Measurements from ENCODE around the gene COL16A1.

- TF ChIP-seq, protein P1, sequence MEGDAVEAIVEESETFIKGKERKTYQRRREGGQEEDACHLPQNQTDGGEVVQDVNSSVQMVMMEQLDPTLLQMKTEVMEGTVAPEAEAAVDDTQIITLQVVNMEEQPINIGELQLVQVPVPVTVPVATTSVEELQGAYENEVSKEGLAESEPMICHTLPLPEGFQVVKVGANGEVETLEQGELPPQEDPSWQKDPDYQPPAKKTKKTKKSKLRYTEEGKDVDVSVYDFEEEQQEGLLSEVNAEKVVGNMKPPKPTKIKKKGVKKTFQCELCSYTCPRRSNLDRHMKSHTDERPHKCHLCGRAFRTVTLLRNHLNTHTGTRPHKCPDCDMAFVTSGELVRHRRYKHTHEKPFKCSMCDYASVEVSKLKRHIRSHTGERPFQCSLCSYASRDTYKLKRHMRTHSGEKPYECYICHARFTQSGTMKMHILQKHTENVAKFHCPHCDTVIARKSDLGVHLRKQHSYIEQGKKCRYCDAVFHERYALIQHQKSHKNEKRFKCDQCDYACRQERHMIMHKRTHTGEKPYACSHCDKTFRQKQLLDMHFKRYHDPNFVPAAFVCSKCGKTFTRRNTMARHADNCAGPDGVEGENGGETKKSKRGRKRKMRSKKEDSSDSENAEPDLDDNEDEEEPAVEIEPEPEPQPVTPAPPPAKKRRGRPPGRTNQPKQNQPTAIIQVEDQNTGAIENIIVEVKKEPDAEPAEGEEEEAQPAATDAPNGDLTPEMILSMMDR (IDR thresholded peaks at IDR 0.05): no peak
- no peak for TF ChIP-seq POLR2AphosphoS5 (IDR thresholded peaks at IDR 0.05)
- no peak for TF ChIP-seq POLR2A (IDR thresholded peaks at IDR 0.05)
Observed at GRCh38 chr1:31707711-31708110, 3.9 kb upstream of the COL16A1 start.
